ENCODE data around the gene AIF1L.
"Not testable (repeated sequence)": the region's sequence is repeated elsewhere in the genome, so short reads cannot be mapped to it uniquely, and the experiment has no call there.

Gene AIF1L

GRCh38 chr9:131094622-131095021 is 1.7 kb upstream of the AIF1L start:
- no peak overlapping the region for H3K4me3 ChIP-seq (replicated peaks in 1 of 2; ENCODE audit: low read depth in 2 of 2, low read length in 2 of 2)
- peak; percentile 40 to 74 for DNase-seq (ENCODE audit: low read depth in 2 of 2)
- TF ChIP-seq CTCF (IDR thresholded peaks at IDR 0.05; ENCODE audit: low read depth, low read length) = no peak

- peak overlapping the region in 1 of 2 donors; percentile 17 for H3K4me3 ChIP-seq (replicated peaks in 1 of 2; ENCODE audit: low read depth in 2 of 2, low read length in 2 of 2)
- TF ChIP-seq CTCF (IDR thresholded peaks at IDR 0.05; ENCODE audit: low read depth, low read length) = no peak
- DNase-seq (ENCODE audit: low read depth in 2 of 2) = no peak
These were observed 564 bp upstream of the AIF1L start for GRCh38 chr9:131095666-131096268.

GRCh38 chr9:131097126-131097947 is 1.0 kb downstream of the AIF1L start:
- no peak for TF ChIP-seq CTCF (IDR thresholded peaks at IDR 0.05; ENCODE audit: low read depth, low read length)
- DNase-seq (ENCODE audit: low read depth in 2 of 2) = no peak
- no peak overlapping the region for H3K4me3 ChIP-seq (replicated peaks in 1 of 2; ENCODE audit: low read depth in 2 of 2, low read length in 2 of 2)

- no peak for DNase-seq (ENCODE audit: low read depth in 2 of 2)
- no peak for TF ChIP-seq CTCF (IDR thresholded peaks at IDR 0.05; ENCODE audit: low read depth, low read length)
- H3K4me3 ChIP-seq (replicated peaks in 1 of 2; ENCODE audit: low read depth in 2 of 2, low read length in 2 of 2) = no peak overlapping the region
These were observed 1.6 kb downstream of the AIF1L start for GRCh38 chr9:131097948-131098278.

GRCh38 chr9:131098391-131099101 is 2.2 kb downstream of the AIF1L start:
- H3K4me3 ChIP-seq (replicated peaks in 1 of 2; ENCODE audit: low read depth in 2 of 2, low read length in 2 of 2) = no peak overlapping the region
- TF ChIP-seq CTCF (IDR thresholded peaks at IDR 0.05; ENCODE audit: low read depth, low read length) = no peak
- no peak for DNase-seq (ENCODE audit: low read depth in 2 of 2)

- TF ChIP-seq CTCF (IDR thresholded peaks at IDR 0.05; ENCODE audit: low read depth, low read length) = no peak
- no peak overlapping the region for H3K4me3 ChIP-seq (replicated peaks in 1 of 2; ENCODE audit: low read depth in 2 of 2, low read length in 2 of 2)
- DNase-seq (ENCODE audit: low read depth in 2 of 2) = no peak
These were observed 2.8 kb downstream of the AIF1L start for GRCh38 chr9:131099102-131099606.

GRCh38 chr9:131099845-131100244 is 3.5 kb downstream of the AIF1L start:
- H3K4me3 ChIP-seq (replicated peaks in 1 of 2; ENCODE audit: low read depth in 2 of 2, low read length in 2 of 2); DNase-seq (ENCODE audit: low read depth in 2 of 2): not testable (repeated sequence)

All from cardiac fibroblast (primary cell).